ENCODE results near the gene TCF4.

Gene TCF4

GRCh38 chr18:55499526-55499925 is 88.5 kb downstream of the TCF4 start:
- FAIRE-seq (no peak), DNase-seq (ENCODE audit: insufficient read length, low spot score) (no peak)
- TF ChIP-seq POLR2A (IDR thresholded peaks at IDR 0.05; ENCODE audit: low read depth, low read length) = no peak

GRCh38 chr18:55497825-55498403 is 90.1 kb downstream of the TCF4 start:
- TF ChIP-seq POLR2A (IDR thresholded peaks at IDR 0.05; ENCODE audit: low read depth, low read length) = no peak
- DNase-seq (ENCODE audit: insufficient read length, low spot score) (no peak), FAIRE-seq (no peak)

GRCh38 chr18:55494899-55495298 is 93.1 kb downstream of the TCF4 start:
- FAIRE-seq = no peak
- DNase-seq (ENCODE audit: insufficient read length, low spot score) = no peak
- no peak for TF ChIP-seq POLR2A (IDR thresholded peaks at IDR 0.05; ENCODE audit: low read depth, low read length)

- no peak for FAIRE-seq
- no peak for DNase-seq (ENCODE audit: insufficient read length, low spot score)
- TF ChIP-seq POLR2A (IDR thresholded peaks at IDR 0.05; ENCODE audit: low read depth, low read length) = no peak
Observed at GRCh38 chr18:55494441-55494840, 93.6 kb downstream of the TCF4 start.

GRCh38 chr18:55491616-55492015 is 96.4 kb downstream of the TCF4 start:
- TF ChIP-seq POLR2A (IDR thresholded peaks at IDR 0.05; ENCODE audit: low read depth, low read length) = no peak
- DNase-seq (ENCODE audit: insufficient read length, low spot score) = no peak
- no peak for FAIRE-seq

- DNase-seq (ENCODE audit: insufficient read length, low spot score) (no peak), FAIRE-seq (no peak)
- TF ChIP-seq POLR2A (IDR thresholded peaks at IDR 0.05; ENCODE audit: low read depth, low read length) = no peak
Observed at GRCh38 chr18:55489034-55489986, 98.7 kb downstream of the TCF4 start.

GRCh38 chr18:55488473-55488872 is 99.5 kb downstream of the TCF4 start:
- FAIRE-seq = no peak
- TF ChIP-seq POLR2A (IDR thresholded peaks at IDR 0.05; ENCODE audit: low read depth, low read length) = no peak
- DNase-seq (ENCODE audit: insufficient read length, low spot score) = no peak

- TF ChIP-seq POLR2A (IDR thresholded peaks at IDR 0.05; ENCODE audit: low read depth, low read length) = no peak
- no peak for DNase-seq (ENCODE audit: insufficient read length, low spot score)
- FAIRE-seq = no peak
Observed at GRCh38 chr18:55487997-55488396, 100.0 kb downstream of the TCF4 start.

GRCh38 chr18:55486936-55487335 is 101.1 kb downstream of the TCF4 start:
- FAIRE-seq = no peak

GRCh38 chr18:55485666-55486065 is 102.3 kb downstream of the TCF4 start:
- no peak for TF ChIP-seq POLR2A (IDR thresholded peaks at IDR 0.05; ENCODE audit: low read depth, low read length)
- DNase-seq (ENCODE audit: insufficient read length, low spot score) (no peak), FAIRE-seq (no peak)

More at GRCh38 chr18:55486936-55487335, 101.1 kb downstream of the TCF4 start:
- TF ChIP-seq POLR2A (IDR thresholded peaks at IDR 0.05; ENCODE audit: low read depth, low read length) = no peak
- DNase-seq (ENCODE audit: insufficient read length, low spot score) = no peak

- FAIRE-seq (no peak), DNase-seq (ENCODE audit: insufficient read length, low spot score) (no peak)
- TF ChIP-seq POLR2A (IDR thresholded peaks at IDR 0.05; ENCODE audit: low read depth, low read length) = no peak
Observed at GRCh38 chr18:55484773-55485172, 103.2 kb downstream of the TCF4 start.

GRCh38 chr18:55483266-55483871 is 104.6 kb downstream of the TCF4 start:
- no peak for DNase-seq (ENCODE audit: insufficient read length, low spot score)
- no peak for FAIRE-seq
- TF ChIP-seq POLR2A (IDR thresholded peaks at IDR 0.05; ENCODE audit: low read depth, low read length) = no peak

- no peak for TF ChIP-seq POLR2A (IDR thresholded peaks at IDR 0.05; ENCODE audit: low read depth, low read length)
- FAIRE-seq (no peak), DNase-seq (ENCODE audit: insufficient read length, low spot score) (no peak)
Observed at GRCh38 chr18:55479656-55480420, 108.2 kb downstream of the TCF4 start.

Data from H54 (cell line).